GM19240 (cell line): ENCODE results near the gene MTMR8.

Source experiments
- DNase-seq: peaks from one replicate; pipeline ENCODE4 v3.0.0; 2011; ENCODE audit warnings: low spot score; ENCODE audit not compliant: insufficient read length

MTMR8 gene

GRCh38 chrX:64313624-64314023 is 81.6 kb downstream of the MTMR8 start:
- DNase-seq = no peak

GRCh38 chrX:64306712-64307111 is 88.5 kb downstream of the MTMR8 start:
- DNase-seq = no peak

- no peak for DNase-seq
Observed at GRCh38 chrX:64291123-64291522, 104.1 kb downstream of the MTMR8 start.

- no peak for DNase-seq
Observed at GRCh38 chrX:64265265-64265664, 130.0 kb downstream of the MTMR8 start.

GRCh38 chrX:64230123-64230970 is 164.9 kb downstream of the MTMR8 start, which contains the start of gene ASB12:
Gene ASB12 (minus strand): TSS chrX:64230607. CDS start chrX:64225650, 4,957 bp downstream.
- DNase-seq = no peak

- no peak for DNase-seq
Observed at GRCh38 chrX:64229154-64229553, 166.1 kb downstream of the MTMR8 start.
